HepG2 (cell line): ENCODE results near the gene NAB1. TPM values are rescaled to one million over a fixed set of nuclear protein-coding genes. Genes with fewer than 3 reads are reported as not detected.

Experiments used
- ATAC-seq: fragments of 200-7000 bp; cut with Tn5 transposase; 3 replicates; pipeline ENCODE4 v1.9.1; 2020; ENCODE audit warnings: mild to moderate bottlenecking, moderate library complexity
- BruUV-seq: library from RNA; stranded (reverse); fragments of 400-500 nt; replicated peaks from 2 replicates; lab custom pipeline; 2021; lab: Mats Ljungman, UMichigan
- CTCF ChIA-PET: fragments of 300-600 bp; formaldehyde crosslinking; extraction: SDS; loops from one replicate; lab custom pipeline; 2021; ENCODE audit warnings: low total read pairs, inconsistent platforms, low intra/inter-chr PET ratio; lab: Yijun Ruan, JAX
- POLR2A ChIA-PET: fragments of 350-600 bp; sonication (Branson Sonifier 250); formaldehyde crosslinking; loops from one replicate; lab custom pipeline; 2020; ENCODE audit warnings: antibody characterized with exemption, inconsistent platforms; lab: Yijun Ruan, JAX
- DNase-seq: peaks from one replicate; pipeline ENCODE4 v3.0.0-alpha.2; 2015; ENCODE audit warnings: low spot score
- FAIRE-seq: peaks from 3 replicates; lab custom pipeline; 2011; peaks lifted over from hg19 to GRCh38; lab: Jason Lieb, UNC
- H2AFZ ChIP-seq: one replicate; pipeline ENCODE4 v1.6.1; 2011; ENCODE audit warnings: low read length, inconsistent platforms
- H3K27ac ChIP-seq: fragments of 300-600 bp; 3 replicates; pipeline ENCODE4 v1.8.0; 2011; ENCODE audit warnings: mixed run types, mild to moderate bottlenecking, mixed read lengths, low read length, inconsistent platforms; ENCODE audit not compliant: insufficient read depth; ENCODE audit errors: extremely low read length
- H3K27me3 ChIP-seq, 2 experiments: fragments of 200-600 bp in 1 of 2; 2 replicates in 1 of 2; 3 replicates in 1 of 2; pipeline versions ENCODE4 v1.6.0 to v1.8.0; 2011; ENCODE audit warnings: low read length in 2 of 2, mild to moderate bottlenecking in 2 of 2, moderate library complexity in 2 of 2, inconsistent platforms in 1 of 2; ENCODE audit not compliant: insufficient read depth in 2 of 2, control insufficient read depth in 1 of 2
- H3K36me3 ChIP-seq, 2 experiments: fragments of 200-600 bp in 1 of 2; replicated peaks in 1 of 2; 2 replicates in 1 of 2; 3 replicates in 1 of 2; pipeline versions ENCODE4 v1.5.1 to v1.8.0; 2011; ENCODE audit warnings: low read length in 2 of 2, inconsistent platforms in 1 of 2; ENCODE audit not compliant: insufficient read depth in 2 of 2, control insufficient read depth in 1 of 2
- H3K4me1 ChIP-seq: 2 replicates; pipeline ENCODE4 v1.5.1; 2012; ENCODE audit warnings: low read length, inconsistent platforms; ENCODE audit not compliant: insufficient read depth
- H3K4me2 ChIP-seq: 2 replicates; pipeline ENCODE4 v1.6.0; 2011; ENCODE audit warnings: low read depth, low read length, inconsistent platforms
- H3K4me3 ChIP-seq, 3 experiments: fragments of 200-600 bp in 1 of 3; sonication (generic), shearing (Covaris generic) in 1 of 3; replicated peaks in 1 of 3; 2 replicates each; pipeline ENCODE4 v1.5.1; 2011 to 2016; ENCODE audit warnings: low read length in 3 of 3, inconsistent platforms in 2 of 3, low read depth in 2 of 3, mild to moderate bottlenecking in 2 of 3, control low read depth in 1 of 3, mixed read lengths in 1 of 3; ENCODE audit not compliant: insufficient read depth in 1 of 3
- H3K79me2 ChIP-seq: one replicate; pipeline ENCODE4 v1.6.1; 2011; ENCODE audit warnings: low read length, inconsistent platforms; ENCODE audit not compliant: insufficient read depth
- H3K9ac ChIP-seq: 2 replicates; pipeline ENCODE4 v1.6.0; 2011; ENCODE audit warnings: mild to moderate bottlenecking, low read depth, low read length, inconsistent platforms; ENCODE audit not compliant: insufficient read depth
- H3K9me3 ChIP-seq: 2 replicates; pipeline ENCODE4 v1.5.1; 2012; ENCODE audit warnings: mild to moderate bottlenecking, low read length
- H4K20me1 ChIP-seq: 2 replicates; pipeline ENCODE4 v1.6.0; 2011; ENCODE audit warnings: inconsistent platforms, mild to moderate bottlenecking, low read length, moderate library complexity; ENCODE audit not compliant: insufficient read depth
- AKAP8 ChIP-seq: sonication (generic); formaldehyde crosslinking; IDR thresholded peaks from 2 replicates; pipeline ENCODE4 v1.5.1; 2020; ENCODE audit warnings: mild to moderate bottlenecking, missing genetic modification reagents
- GLI4 ChIP-seq: sonication (generic); formaldehyde crosslinking; IDR thresholded peaks from 2 replicates; pipeline ENCODE4 v1.5.1; 2020; ENCODE audit warnings: missing genetic modification reagents, mild to moderate bottlenecking, moderate library complexity, borderline replicate concordance
- GTF2F1 ChIP-seq: fragments of 150-350 bp; IDR thresholded peaks from 2 replicates; pipeline ENCODE4 v1.6.1; 2014; ENCODE audit warnings: low read length
- HNRNPUL1 ChIP-seq: fragments of 200-400 bp; formaldehyde crosslinking; IDR thresholded peaks from 2 replicates; pipeline ENCODE4 v1.6.1; 2017; ENCODE audit warnings: low read depth, mild to moderate bottlenecking, low read length, moderate library complexity
- ISX ChIP-seq: sonication (generic); formaldehyde crosslinking; conservative IDR thresholded peaks from 2 replicates; pipeline ENCODE4 v1.5.0; 2020; ENCODE audit warnings: missing genetic modification reagents
- JUN ChIP-seq: sonication (generic); formaldehyde crosslinking; IDR thresholded peaks from 2 replicates; pipeline ENCODE4 v1.4.0; 2020; ENCODE audit warnings: mild to moderate bottlenecking, missing genetic modification reagents
- MXD4 ChIP-seq: IDR thresholded peaks from 2 replicates; pipeline ENCODE4 v1.6.1; 2016; ENCODE audit warnings: mild to moderate bottlenecking, missing biosample characterization, missing genetic modification reagents
- WGBS: methylation state at CpG from one replicate; pipeline ENCODE4 v1.1.6; 2017; ENCODE audit warnings: low lambda C conversion rate; 5-methylcytosine and 5-hydroxymethylcytosine counted together
- in situ Hi-C: cut with HindIII; loops from 2 replicates; pipeline ENCODE4 v1.10.0; 2017; ENCODE audit warnings: low pct_unique_long_range_greater_than_20kb; ENCODE audit not compliant: extremely low pct_ligation_motif_present
- intact Hi-C: fragments of 100-400 bp; cut with micrococcal nuclease; formaldehyde crosslinking; loops from one replicate; pipeline ENCODE4 v1.10.0; 2022; ENCODE audit not compliant: unreplicated experiment
- polyA plus RNA-seq, 8 experiments: library from polyadenylated mRNA; depleted of rRNA in 3 of 8; stranded (reverse) in 7 of 8; unstranded in 1 of 8; fragments of >200 nt; fragmentation: Illumina TruSeq in 4 of 8; extraction: Trizol in 4 of 8; gene quantifications; 2 replicates each; pipeline versions ENCODE4 v1.2.1 to v1.2.3, GENCODE V29; 2011 to 2016; ENCODE audit warnings: low read depth in 4 of 8, missing spikeins in 1 of 8, mixed read lengths in 1 of 8; ENCODE audit not compliant: insufficient read depth in 1 of 8
- total RNA-seq, 5 experiments: library from RNA; depleted of rRNA; stranded (reverse); fragments of >200 nt; fragmentation: Illumina TruSeq; extraction: Trizol; gene quantifications; 2 replicates each; pipeline ENCODE4 v1.2.3, GENCODE V29; 2016; ENCODE audit warnings: low read depth in 1 of 5
- TF ChIP-seq, protein P1 (sequence below): sonication (generic); formaldehyde crosslinking; IDR thresholded peaks from 2 replicates; pipeline ENCODE4 v1.4.0; 2020; ENCODE audit warnings: mild to moderate bottlenecking, missing genetic modification reagents

The NAB1 gene
- total and polyA plus RNA-seq, 2 of the 13 experiments (the other 11 are each of a cell fraction or from before 2014, with no cell fraction given): 24.5 to 46.0 TPM

- peaks cover 10 to 60% of the 10 kb centered on the region in 2 experiments for H3K36me3 ChIP-seq
- FAIRE-seq: no peak
- intact Hi-C loops (no loop called here), in situ Hi-C loops (no loop called here)
- POLR2A ChIA-PET: no interaction called here
- H3K9ac ChIP-seq: no peak overlapping the region
- H3K27me3 ChIP-seq: no peaks in the 10 kb centered on the region
- no peaks in the 10 kb centered on the region for H3K79me2 ChIP-seq
- no peak overlapping the region for H3K27ac ChIP-seq
- H3K4me2 ChIP-seq: no peak overlapping the region
- peaks cover 9% of the 10 kb centered on the region; the same call in 1 of the 2 replicates for H3K4me1 ChIP-seq
- no peak for DNase-seq
- CTCF ChIA-PET: no interaction called here
- no peaks in the 10 kb centered on the region for H3K9me3 ChIP-seq
- no peaks in the 10 kb centered on the region for H4K20me1 ChIP-seq
- no peak for ATAC-seq
- BruUV-seq: no TSS peak
- 98% methylated on average over 1 of the region's 1 CpG for WGBS
- TF ChIP-seq, protein P1, sequence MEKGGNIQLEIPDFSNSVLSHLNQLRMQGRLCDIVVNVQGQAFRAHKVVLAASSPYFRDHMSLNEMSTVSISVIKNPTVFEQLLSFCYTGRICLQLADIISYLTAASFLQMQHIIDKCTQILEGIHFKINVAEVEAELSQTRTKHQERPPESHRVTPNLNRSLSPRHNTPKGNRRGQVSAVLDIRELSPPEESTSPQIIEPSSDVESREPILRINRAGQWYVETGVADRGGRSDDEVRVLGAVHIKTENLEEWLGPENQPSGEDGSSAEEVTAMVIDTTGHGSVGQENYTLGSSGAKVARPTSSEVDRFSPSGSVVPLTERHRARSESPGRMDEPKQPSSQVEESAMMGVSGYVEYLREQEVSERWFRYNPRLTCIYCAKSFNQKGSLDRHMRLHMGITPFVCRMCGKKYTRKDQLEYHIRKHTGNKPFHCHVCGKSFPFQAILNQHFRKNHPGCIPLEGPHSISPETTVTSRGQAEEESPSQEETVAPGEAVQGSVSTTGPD: no peak
- TF ChIP-seq HNRNPUL1 (no peak), MXD4 (CRISPR knock-in tag) (no peak), JUN (CRISPR knock-in tag) (no peak), GTF2F1 (no peak), GLI4 (CRISPR knock-in tag) (no peak), ISX (no peak), AKAP8 (CRISPR knock-in tag) (no peak)
- no peak overlapping the region for H3K4me3 ChIP-seq
- no peak overlapping the region for H2AFZ ChIP-seq
Measured at GRCh38 chr2:190674966-190675650, 26.2 kb downstream of the NAB1 start.
